ENCODE data around the gene PPP2R5A.

Gene PPP2R5A

GRCh38 chr1:212284744-212285684 is at the start of gene PPP2R5A:
Gene PPP2R5A, plus strand, starts transcription at chr1:212285410. Its CDS starts 701 bp downstream, at chr1:212286111.
- DNase-seq = peak; percentile 92

DNA sequence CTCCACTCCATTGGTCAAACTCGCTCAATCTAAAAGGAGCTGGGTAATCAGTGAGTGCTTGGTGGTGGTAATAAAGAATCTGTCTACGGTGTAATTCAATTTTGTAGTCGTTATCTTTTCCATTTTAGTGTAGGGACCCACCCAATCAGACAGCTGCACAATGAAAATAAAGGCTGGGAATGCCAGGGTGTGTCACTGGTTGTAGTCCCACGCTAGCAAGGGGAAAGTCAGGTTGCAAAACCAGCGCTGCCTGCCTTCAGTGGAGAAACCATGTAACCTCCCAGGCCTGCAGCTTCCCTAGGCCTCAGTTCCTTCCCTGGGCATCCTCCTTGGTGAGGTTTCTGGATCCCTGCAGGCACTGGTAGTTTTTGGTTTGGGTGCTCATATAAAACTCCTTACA is 49.4 kb upstream of the PPP2R5A start:
- no peak for DNase-seq

DNA sequence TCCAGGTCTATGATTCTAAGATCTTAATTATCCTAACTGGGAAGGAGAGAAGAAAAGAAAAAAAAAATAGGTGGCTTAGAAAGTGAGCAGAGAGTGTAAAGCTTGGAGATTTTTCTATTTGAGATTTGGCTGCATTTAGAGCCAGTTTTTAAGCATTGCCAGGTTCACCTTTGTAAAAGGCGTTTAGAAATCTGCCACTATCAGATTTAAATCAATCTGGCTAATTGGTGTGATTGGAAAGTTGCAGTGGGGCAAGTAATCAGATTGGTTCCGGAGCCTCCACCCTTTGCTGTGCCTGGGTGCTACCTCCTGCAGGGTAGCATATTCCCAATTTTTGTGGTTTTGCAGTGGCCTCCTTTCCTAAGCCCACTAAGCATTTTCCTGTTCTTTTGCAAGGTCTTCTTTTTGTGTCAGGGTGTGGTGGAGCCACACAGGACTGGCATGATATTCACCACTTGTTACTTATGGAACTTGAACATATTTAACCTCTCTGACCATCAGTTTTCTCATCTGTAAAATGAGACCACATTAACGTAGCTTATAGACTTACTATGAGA is 48.5 kb upstream of the PPP2R5A start:
- DNase-seq = no peak

DNA sequence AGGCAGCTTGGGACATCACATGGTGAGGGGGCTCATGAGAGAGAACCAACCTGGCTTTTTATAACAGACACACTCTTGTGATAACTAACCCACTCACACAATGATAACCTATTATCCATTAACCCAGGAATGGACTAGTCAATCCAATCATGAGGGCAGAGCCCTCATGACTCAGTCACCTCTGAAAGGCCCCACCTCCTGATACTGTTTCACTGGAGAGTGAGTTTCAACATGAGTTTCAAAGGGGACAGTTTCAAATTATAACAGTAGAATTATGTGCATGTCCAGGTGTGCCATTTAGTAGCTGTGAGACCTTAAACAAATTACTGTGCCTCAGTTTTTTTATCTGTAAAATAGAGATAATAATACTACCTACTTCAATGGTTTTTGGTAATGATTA is 47.6 kb upstream of the PPP2R5A start:
- no peak for DNase-seq

- DNase-seq = no peak
These were observed 46.7 kb upstream of the PPP2R5A start for GRCh38 chr1:212238552-212238951.

- DNase-seq = no peak
These were observed 43.7 kb upstream of the PPP2R5A start for GRCh38 chr1:212241501-212241900.

GRCh38 chr1:212241957-212242287 is 43.3 kb upstream of the PPP2R5A start:
- DNase-seq = no peak

DNA sequence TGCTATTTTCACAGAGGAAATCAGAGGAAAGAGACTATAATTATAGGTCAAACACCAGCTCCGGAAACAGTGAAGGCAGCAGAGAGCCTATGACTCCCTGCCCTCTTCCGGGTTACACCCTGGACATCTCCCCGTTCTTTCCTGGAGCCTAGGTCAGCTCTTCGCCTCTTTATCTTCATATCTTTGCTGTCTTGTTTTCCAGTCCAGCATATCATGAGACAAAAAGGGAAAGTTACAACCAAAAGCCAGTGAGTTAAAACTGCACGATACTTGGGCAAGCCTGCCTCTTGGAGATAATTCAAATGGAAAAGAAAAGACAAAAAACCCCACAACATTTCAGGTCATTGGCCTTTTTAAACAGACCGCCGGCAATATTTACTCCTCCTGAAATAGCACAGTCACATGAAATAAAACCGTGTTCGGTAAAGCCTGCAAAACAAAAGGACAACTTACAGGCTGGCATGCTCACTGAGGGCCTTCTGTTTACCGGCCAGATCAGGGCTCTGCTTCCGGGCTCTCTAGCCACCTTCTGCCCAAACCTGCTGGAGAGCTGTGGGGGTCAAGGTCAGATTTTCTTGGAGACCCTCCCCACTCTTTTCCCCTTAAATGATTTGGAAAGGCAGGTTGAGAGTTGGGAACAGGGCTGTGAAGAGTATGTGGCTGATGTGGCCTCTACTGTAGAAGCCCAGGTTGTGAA is 42.8 kb upstream of the PPP2R5A start:
- no peak for DNase-seq

DNA sequence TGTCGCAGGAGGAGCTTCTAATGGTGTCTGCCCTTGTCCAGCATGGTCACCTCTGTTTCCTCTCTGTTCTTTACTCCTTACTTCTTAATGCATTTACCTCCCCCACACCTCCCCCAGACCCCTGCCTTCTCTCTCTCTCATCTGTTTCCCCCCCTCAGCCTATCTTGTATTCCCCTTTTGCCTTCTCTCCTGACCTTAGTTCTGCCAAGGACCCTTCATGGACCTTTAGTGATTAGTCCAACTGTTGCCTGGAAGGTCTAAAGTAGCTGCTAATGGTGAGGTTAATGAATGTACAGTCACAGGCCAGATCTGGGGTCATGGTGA is 42.3 kb upstream of the PPP2R5A start:
- DNase-seq = no peak

DNA sequence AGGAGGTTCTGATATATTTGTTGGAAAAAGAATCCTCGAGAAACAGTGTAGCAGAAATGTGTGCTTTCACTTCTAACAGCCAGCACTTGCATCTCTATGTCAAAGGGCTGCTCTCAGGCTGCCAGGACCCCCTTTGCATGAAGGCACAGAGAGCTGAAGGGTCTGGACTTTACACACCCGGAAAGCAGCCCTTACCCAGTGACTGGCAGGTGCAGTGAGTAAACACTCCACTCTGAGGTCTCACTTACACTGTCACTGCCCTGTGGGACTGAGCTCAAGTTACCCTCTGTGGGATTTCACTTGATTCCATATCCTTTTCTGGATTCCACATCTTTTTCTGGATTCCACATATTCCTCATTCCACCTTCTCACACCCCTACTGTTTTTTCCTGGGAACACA is 40.8 kb upstream of the PPP2R5A start:
- DNase-seq = no peak

- no peak for DNase-seq
These were observed 38.0 kb upstream of the PPP2R5A start for GRCh38 chr1:212247179-212247721.

GRCh38 chr1:212247988-212248387 is 37.2 kb upstream of the PPP2R5A start:
- no peak for DNase-seq

DNA sequence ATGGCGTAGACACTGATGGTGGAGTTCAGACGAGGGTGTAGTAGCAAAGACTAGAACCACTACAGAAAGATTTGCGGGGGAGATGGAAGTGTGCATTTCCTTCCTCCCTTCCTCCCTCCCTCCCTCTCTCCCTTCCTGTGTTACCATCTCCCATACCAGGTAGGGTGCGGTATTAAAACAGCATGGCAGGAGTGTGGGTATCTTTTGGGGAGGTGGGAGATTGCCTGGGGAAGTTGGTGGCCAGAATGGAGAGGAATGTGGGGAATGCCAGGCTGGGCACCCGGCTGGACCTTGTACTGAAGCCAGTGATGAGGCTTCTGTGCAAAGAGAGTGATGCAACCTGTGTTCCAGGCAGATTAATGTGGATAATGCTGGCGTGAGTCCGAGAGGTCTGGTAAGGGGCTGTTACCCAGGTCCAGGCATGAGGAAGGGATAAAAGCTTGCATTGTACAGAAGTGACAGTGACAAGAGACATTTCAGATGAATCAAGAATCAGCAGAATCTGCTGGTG is 30.3 kb upstream of the PPP2R5A start:
- DNase-seq = no peak

GRCh38 chr1:212255705-212256307 is 29.4 kb upstream of the PPP2R5A start:
- no peak for DNase-seq

DNA sequence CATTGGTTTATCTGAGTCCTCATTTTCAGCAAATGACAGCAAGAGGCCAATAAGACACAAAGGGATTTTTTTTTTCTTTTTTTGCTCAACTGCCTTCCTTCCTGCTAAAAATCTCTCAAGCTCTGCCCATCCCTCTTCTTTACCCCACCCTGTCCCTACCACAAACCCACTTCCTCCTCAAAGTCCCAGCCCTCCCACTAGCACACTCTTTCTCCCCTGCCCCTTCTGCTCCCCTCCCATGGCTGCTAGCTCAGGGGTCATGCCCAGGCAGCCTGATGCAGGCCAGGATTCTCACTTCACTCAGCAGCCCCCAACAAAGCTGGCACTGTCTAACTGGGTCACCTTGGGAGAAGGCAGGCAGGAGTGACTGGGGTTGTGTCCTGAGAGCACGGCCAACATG is 28.8 kb upstream of the PPP2R5A start:
- no peak for DNase-seq

GRCh38 chr1:212257157-212257556 is 28.1 kb upstream of the PPP2R5A start:
- DNase-seq = no peak

DNA sequence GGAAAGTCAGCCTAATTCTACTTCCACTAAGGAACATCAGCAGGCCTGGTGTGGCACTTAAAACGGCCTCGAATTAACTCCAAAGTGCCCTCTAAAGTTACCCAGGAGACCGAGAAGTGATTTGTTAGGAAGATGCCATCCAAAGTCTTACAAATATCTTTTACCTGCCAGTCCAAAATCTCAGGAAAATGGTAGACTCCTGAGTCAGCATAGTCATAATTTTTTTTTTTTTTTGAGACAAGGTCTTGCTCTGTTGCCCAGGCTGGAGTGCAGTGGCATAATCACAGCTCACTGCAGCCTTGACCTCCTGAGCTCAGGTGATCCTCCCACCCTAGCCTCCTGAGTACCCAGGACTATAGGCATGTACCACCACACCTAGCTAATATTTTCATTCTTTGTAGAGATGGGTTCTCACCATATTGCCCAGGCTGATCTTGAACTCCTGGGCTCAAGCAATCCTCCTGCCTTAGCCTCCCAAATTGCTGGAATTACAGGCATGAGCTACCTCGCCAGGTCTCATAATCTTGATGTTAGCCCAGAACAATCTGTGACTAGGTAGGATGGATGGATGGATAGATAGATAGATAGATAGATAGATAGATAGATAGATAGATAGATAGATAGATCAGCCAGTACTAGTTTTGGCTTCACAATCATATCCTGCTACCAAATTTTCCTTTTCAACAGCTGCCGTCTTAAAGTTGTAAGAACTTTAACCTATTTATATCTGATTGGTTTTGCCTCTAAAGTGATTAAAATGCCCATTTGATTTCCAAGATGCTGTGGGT is 25.3 kb upstream of the PPP2R5A start:
- no peak for DNase-seq

- DNase-seq = no peak
These were observed 24.5 kb upstream of the PPP2R5A start for GRCh38 chr1:212260557-212261355.

GRCh38 chr1:212261361-212261929 is 23.8 kb upstream of the PPP2R5A start:
- DNase-seq = no peak

DNA sequence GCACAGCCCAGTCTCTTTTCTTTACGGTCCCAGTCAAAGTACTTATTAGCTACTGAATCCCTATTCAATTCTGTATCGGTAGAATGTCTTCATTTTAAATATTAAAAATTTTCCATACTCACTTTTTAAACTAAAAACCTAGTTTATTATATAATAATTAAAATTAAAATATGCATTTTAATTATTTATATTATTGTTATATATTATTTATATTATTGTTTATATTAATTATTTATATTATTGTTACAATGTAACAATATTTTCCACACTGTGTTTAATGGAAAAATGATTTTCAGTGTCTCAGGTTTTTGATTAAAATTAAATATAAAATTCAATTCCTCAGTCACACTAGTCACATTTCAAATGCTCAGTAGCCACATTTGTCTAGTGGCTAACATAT is 18.2 kb upstream of the PPP2R5A start:
- no peak for DNase-seq

DNA sequence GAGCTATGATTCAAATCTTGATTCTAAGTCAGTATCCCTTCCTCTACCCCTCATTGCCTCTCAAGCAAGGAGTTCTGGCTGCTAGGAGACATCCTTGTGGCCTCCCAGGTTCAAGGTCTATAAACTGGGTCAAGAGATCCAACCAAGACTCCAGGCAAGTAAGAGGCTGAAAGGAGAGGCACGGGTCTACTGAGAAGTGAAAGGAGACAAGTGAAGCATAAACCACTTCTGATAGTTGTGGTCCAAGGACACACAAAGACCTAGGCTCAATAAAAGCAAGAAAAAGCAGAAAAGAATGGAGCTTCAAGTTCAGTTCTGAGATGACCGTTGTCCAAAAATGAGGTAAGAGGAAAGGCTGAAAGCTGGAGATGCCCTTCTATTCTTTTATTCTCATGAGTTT is 17.8 kb upstream of the PPP2R5A start:
- DNase-seq = no peak
